RPMI7951 (cell line): ENCODE data around the gene MAML1. TPM values are rescaled to one million over a fixed set of nuclear protein-coding genes. Genes with fewer than 3 reads are reported as not detected.
A peak's percentile ranks its signal among the peaks of the same experiment; 100 is the strongest.
"Not testable (repeated sequence)": the region's sequence is repeated elsewhere in the genome, so short reads cannot be mapped to it uniquely, and the experiment has no call there.

Experiments
- DNase-seq: peaks from one replicate; pipeline ENCODE4 v3.0.0-alpha.2; 2012; ENCODE audit warnings: low read depth
- total RNA-seq: library from RNA; depleted of rRNA; stranded (reverse); fragments of >200 nt; shearing (Covaris generic); gene quantifications from 2 replicates; pipeline ENCODE4 v1.2.3, GENCODE V29; 2014

MAML1 gene
- total RNA-seq, 1 experiment from 2014 or later, result 5.2 TPM

DNA sequence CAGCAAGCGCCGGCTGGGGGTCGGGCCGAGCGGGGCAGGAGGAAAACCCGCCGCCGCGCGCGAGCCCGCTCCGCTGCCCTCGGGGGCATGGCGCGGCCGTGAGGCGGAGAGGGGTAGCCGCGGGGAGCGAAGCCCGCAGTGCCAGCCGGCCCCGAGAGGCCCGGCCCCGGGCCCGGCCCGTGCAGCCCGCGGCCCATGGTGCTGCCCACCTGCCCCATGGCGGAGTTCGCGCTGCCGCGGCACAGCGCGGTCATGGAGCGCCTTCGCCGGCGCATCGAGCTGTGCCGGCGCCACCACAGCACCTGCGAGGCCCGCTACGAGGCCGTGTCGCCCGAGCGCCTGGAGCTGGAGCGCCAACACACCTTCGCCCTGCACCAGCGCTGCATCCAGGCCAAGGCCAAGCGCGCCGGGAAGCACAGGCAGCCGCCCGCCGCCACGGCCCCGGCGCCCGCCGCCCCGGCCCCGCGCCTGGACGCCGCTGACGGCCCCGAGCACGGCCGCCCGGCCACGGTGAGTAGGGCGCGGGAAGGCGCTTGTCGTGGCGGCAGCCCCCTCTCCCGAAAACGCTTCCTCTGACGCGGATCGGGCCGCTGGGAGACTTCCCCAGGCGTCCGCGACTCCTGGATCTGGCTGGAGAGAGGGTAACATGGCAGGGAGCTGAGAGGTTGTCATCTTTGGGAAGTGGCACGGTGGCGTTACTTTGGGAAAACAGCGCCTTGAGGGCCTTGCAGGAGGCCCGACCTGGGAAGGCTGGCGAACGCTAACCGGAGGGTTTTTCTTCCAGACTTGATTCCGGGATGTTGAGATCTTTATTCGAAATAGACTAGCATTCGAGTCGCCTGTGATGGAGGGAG lies 523 bp downstream of the MAML1 start:
- peak; percentile 33 for DNase-seq

DNA sequence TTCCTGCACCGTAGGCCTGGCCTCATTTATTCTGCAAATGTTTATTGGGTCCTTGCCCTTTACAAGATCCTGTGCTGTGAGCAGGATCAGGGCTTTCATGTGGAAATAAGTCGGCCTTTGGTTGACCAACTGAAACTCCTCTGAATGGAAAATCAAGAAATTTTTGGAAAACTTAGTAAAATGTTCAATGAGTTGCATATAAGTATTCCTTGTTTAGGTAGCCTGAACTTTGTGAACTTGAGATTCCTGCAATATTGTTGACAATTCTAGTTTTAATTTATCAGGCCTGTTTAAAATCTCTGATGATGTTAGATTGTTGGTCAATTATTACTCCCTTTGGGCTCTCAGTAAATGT lies 1.1 kb downstream of the MAML1 start:
- DNase-seq, result no peak

DNA sequence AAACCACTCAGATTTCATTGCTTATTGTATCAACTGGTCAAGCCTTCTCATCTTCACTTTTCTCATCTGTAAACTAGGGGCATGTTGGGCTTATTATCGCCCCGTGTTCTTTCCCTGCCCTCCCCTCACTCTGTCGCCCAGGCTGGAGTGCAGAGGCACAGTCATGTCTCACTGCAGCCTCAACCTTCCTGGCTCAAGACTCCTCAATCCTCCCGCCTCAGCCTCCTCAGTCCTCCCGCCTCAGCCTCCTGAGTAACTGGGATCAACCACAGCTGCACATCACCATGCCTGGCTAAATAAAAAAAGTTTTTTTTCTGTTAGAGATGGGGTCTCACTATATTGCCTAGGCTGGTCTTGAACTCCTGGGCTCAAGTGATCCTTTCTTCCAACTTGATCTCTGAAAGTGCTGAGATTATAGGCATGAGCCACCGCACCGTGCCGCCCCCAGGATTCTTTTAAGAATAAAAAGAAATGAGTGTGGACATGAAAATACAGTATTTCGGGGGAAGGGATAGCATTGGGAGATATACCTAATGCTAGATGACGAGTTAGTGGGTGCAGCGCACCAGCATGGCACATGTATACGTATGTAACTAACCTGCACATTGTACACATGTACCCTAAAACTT lies 2.0 kb downstream of the MAML1 start:
- DNase-seq, result no peak

DNA sequence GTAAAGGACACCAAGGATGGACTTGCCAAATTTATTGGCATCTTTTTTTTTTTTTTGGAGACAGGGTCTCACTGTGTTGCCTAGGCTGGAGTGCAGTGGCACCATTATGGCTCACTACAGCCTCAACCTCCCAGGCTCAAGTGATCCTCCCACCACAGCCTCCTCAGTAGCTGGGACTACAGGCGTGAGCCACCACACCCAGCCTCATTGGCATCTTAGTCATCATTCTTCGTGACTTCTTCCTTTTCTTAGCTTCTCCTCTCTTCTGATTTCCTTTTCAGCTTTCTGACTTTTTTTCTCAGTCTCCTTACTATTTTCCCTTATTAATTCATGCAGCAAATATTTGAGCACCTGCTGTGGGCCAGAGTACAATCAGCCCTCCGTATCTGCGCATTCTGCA lies 6.1 kb downstream of the MAML1 start:
- DNase-seq, result no peak

DNA sequence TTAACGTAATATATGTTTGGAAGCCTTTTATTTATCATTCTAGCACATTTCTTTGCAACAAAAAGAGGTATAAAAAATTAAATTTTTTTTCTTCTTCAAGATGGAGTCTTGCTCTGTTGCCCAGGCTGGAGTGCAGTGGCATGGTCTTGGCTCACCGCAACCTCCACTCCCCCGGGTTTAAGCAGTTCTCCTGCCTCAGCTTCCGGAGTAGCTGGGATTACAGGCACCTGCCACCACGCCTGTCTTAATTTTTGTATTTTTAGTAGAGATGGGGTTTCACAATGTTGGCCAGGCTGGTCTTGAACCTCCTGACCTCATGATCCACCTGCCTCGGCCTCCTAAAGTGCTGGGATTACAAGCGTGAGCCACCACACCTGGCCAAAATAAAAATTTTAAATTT lies 11.5 kb downstream of the MAML1 start:
- not testable (repeated sequence) for DNase-seq

DNA sequence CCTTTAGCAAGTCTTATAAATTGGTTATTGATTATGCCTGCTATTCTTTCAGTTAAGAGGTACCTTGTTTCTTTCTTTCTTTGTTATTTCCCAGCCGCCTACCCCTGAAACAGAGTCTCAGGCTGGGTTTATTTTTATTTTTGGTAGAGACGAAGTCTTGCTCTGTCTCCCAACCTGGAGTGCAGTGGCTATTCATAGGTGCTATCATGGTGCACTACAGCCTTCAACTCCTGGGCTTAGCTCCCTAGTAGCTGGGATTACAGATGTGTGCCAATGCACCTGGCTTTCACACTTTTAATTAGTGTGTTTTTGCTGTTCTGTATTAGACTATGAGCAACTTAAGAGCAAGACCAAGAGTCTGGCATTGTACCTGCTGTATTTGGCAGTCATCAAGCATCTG lies 14.2 kb downstream of the MAML1 start:
- DNase-seq, result no peak

DNA sequence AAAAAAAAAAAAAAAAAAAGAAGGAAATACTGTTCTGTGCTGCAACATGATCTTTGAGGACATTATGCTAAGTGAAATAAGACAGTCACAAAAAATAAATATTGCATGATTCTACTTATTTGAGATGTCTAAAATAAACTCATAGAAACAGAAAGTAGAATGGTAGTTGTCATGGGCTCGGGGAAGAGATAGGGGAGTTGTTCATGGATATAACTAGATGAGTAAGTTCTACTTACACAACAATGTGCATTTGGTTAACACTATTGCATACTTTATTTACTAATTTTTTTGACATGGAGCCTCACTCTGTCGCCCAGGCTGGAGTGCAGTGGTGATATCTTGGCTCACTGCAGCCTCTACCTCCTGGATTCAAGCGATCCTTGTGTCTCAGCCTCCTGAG lies 15.2 kb downstream of the MAML1 start:
- DNase-seq, result no peak

DNA sequence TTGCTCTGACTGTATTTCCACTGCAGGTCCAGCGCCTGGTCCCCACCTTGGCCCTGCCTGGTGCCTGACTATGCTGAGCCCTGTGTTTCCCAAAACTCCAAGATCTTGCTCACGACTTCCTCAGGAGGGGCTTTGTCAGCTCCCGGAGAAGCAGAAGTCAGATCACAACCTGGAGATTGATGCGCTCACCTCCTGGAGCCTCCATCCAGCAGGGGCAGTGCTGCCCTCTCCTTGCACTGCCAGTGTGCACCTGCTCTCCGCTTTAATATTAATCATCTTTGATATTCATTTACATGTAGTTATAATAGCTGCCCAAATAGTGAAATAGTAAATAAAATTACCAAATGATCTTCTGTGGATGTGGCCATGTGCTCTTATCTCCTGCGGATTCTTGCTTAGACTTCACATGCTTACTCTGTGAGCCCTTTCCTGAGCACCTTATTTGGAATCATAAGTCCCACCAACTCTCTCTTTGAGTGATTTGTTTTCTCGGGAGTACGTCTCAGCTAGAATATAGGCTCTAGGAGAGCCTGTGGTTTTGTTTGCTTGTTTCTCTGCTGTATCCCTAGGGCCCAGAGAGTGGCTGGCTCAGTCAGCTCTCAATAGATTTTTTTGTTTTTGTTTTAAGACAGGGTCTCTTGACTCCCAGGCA lies 17.4 kb downstream of the MAML1 start:
- DNase-seq, result no peak

DNA sequence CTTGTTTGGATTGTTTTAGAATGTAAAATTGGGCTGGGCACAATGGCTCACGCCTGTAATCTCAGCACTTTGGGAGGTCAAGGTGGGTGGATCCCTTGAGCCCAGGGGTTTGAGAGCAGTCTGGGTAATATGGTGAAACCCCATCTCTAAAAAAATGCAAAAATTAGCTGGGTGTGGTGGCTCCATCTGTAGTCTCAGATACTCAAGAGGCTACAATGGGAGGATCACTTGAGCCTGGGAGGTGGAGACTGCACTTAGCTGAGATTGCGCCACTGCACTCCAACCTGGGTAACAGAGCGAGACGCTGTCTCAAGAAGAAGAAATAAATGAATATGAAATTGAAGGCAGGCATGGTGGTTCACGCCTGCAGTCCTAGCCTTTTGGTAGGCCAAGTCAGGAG lies 21.3 kb downstream of the MAML1 start:
- DNase-seq, result no peak

DNA sequence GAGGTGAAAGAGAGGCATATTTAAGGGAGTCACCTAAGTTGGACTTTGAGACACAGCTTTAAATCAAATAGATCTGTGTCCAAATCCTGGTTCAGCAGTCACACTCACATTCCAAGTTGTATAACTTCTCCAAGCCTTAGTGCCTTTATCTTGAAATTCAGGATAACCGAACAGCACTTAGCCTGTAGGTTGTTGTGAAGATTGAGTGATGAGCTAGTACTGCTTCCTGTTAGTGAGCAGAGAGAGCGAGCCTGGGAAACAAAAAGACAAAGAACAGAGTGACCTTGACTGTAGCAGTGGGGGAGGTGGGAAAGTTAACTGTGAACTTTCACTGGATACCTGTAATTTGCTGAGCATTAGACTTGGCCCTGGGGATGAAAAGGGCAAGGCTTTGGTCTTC lies 22.4 kb downstream of the MAML1 start:
- DNase-seq, result no peak

DNA sequence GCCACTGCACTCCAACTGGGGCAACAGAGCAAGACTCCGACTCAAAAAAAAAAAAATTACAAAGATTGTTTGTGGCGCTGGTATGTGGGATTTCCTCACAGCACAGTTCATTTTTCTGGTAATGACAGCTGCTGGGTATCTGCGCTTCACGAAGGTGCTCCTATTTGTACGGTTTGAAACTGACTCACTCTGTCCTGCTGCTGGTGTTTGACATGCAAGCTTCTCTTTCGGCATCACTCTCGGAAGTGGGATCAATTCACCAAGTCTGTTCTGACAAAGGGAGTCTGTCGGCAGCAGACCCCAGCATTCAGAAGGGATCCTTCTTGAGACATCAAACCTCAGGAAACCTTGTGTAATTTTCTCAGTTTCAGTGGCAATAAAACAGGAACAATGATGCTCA lies 26.3 kb downstream of the MAML1 start:
- DNase-seq, result no peak

DNA sequence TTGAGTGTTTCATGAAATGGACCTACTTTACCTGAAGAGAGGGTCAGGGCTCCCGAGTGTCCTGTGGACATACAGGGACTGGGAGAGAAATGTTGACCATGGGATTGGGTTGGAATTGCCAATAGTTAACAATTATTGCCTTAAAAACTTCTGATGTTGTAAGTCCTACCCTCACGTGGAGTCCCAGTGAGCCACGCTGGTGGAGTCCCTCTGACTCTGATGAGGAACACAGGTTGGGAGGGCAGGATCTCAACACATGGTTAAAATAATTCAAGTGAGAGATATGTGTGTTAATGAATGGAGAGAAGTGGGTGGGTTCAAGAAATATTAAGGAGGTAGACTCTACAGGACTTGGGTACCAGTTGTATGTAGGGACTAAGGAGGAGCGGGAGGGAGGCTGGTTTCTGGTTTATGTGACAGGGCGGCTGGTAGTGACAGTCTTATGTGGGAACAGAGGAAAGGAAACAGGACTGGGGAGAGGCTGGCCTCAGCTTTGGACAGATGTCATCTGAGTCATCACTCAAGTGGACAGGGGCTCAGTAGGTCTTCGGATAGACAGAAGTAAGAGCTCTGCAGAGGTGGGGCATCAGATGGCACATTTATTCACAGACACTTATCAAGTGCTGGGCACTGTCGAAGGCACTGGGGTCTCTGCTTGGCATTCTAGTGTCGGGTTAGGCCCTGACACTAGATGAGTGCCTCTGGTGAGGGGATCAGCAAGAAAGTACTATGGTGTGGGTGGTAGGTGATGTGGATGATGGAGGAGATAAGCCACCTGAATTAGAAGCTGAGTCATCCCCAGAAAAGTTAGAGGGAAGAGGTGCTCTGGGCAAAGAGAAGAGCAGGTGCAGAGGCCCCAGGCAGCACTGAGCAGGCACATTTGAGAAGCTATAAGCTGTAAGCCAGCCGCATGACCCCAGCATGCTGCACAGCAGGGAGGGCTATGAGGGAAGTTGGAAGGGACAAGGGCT lies 27.2 kb downstream of the MAML1 start:
- DNase-seq, result peak; percentile 21

DNA sequence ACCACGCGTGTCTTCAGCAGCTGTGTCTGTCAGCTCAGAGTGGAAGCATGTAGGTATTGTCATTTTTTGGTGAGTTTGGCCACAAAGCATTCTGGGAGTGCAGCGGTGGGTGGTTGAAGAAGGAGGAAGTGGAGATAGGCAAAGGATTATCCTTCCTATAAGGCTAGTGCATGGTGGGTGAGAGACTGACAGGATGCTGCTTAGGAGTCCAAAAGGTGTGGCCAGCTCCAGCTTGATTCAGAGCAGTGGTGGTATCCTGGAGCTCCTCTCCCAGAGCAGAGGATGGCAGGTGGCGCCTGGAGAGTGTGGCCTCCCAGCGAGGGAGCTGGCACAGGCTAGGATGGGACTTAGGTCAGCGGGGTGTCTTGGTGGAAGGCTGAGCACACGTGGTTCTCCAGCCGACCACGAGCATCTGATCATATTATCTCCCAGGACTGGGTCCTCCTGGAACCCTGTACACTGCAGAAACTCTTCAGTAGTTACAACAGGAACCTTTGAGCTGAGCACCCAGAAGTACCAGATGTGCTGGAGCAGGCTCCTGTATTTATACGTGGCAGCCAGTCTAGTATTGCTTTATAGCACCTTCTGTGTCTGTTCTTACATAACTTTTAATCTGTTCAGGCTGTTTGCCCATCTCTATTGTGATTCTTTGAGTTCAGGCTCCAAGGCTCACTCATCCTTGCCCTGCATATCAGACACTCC lies 29.6 kb downstream of the MAML1 start:
- DNase-seq, result peak; percentile 39

DNA sequence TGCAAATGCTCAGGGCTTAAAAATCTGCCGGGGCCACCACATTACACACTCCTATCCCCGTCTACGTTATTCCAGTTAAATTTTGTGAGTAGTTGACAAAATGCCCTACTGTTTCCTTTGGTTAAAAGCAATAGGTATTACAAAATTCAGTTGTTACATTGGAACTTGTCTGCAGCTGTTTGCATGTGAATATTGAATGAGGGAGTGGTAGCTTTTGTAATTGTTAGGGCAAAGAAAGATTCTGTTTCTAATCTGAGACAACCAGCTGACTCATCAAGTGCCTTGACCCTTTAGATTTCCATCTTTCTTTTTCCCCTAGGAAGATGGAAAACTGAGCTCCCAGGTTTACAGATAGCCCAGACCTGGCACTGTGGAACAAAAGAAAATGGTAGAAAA lies 30.2 kb downstream of the MAML1 start:
- DNase-seq, result peak; percentile 63

DNA sequence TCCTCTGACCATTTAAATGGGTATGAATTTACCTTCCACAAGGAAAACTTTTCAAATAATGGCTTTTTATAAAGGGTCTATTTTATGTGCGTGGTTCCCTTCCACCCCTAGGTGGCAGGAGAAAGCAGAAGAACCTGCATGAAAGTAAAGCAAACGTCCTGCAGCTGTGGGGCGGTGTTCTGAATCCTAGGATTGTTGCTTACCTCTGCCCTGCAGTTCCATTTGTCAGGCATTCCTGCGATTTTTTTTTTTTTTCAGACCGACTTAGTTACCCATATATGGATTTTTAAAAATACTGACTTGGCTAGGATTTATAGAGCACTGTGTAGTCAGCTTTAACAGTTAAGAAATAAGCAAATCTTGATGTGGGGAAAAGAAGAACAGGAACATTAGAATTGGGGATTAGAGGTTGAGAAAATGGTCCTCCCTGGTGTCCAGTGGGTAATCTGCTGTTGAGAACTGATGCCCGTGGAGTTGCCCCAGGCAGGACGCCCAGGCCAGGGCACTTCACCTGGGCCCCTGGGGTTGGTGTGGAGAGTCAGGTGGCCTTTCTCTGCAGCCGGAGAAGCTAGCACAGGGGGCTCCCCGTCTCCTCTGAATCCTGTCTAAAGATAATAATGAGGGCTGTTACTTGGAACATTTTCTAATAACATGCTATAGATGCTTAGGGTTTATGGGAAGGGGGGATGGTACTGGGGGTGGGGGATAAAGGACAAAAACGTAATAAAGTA lies 30.8 kb downstream of the MAML1 start:
- DNase-seq, result peak; percentile 74

DNA sequence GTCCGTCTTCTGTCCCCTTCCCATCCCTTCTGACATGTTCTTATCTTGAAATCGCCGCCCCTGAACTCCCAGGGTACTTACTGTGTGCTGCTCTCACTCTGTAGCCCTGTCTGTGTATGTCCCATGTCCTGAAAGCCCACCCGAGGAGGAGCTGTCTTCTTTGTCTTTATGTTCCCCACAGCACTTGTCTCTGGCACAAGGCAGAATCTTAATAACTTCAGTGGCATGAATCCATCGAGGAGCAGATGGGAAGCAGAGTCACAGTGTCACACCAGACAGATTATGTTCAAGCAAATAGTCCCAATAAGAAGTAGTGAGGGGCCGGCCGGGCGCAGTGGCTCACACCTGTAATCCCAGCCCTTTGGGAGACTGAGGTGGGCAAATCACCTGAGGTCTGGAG lies 31.4 kb downstream of the MAML1 start:
- DNase-seq, result no peak

DNA sequence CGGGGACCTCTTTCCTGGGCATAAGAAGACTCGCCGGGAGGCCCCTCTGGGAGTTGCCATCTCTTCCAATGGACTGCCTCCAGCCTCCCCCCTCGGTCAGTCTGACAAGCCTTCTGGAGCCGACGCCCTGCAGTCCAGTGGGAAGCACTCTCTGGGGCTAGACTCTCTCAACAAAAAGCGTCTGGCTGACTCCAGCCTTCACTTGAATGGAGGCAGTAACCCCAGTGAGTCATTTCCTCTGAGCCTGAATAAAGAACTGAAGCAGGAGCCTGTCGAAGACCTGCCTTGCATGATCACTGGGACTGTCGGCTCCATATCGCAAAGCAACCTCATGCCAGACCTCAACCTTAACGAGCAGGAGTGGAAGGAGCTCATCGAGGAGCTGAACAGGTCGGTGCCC lies 32.8 kb downstream of the MAML1 start:
- DNase-seq, result peak; percentile 89

DNA sequence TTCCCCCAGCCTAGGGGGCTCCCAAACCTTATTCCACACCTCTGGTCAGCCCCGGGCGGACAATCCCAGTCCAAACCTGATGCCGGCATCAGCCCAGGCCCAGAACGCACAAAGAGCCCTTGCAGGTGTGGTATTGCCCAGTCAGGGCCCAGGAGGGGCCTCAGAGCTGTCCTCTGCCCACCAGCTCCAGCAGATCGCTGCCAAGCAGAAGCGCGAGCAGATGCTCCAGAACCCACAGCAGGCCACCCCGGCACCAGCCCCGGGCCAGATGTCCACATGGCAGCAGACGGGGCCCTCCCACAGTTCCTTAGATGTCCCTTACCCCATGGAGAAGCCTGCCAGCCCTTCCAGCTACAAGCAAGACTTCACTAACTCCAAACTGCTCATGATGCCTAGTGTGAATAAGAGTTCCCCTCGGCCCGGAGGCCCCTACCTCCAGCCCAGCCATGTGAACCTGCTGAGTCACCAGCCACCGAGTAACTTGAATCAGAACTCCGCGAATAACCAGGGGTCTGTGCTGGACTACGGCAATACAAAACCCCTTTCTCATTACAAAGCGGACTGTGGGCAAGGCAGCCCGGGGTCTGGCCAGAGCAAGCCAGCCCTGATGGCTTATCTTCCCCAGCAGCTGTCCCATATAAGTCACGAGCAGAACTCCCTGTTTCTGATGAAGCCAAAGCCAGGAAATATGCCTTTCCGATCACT lies 33.6 kb downstream of the MAML1 start:
- DNase-seq, result peak; percentile 64

DNA sequence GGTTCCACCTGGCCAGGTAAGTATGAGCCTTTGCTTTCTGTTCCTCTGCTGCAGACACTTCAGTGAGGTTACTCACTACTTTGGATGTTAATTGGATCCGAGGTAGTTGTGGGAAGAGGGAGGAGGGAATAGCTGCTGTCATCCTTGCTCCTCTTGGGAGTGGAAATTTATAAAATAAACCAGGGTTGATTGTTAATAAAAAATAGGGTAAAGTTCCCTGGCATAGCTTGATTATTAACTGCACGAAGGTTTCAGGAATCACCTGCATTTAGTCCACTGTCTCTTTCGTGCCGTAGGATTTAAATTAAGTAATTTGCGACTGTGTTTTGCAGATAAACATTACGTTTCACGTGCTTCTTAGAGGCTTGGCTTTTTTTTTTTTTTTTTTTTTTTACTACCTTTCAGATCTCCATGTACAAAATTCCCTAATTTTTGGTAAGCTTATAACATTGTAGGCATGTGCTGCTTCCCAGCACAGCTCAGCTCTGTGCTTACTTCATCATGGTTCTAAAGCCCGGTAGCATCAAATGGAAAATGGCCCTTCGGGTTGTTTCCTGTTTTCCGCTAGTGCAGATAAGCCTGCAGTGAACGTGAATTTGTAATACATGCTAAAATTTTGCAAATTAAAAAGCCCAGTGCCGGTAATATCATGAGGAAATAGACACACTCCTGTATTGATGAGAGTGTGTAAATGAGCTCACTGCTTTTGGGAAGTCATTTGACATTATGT lies 34.3 kb downstream of the MAML1 start:
- DNase-seq, result no peak
